Right cardiac atrium (tissue), 5 donors: Measurements from ENCODE around the gene USP21. TPM values are rescaled to one million over a fixed set of nuclear protein-coding genes. Genes with fewer than 3 reads are reported as not detected.

Source experiments
- ATAC-seq, 2 donors: fragments of 200-7000 bp; cut with Tn5 transposase; one replicate each; pipeline versions ENCODE4 v1.8.0 to v1.9.1; 2020; ENCODE audit warnings: moderate library complexity in 2 of 2, mild to moderate bottlenecking in 1 of 2
- DNase-seq, 3 donors: peaks; one replicate each; pipeline ENCODE4 v3.0.0-alpha.2; 2020
- H3K27ac ChIP-seq: one replicate; pipeline ENCODE4 v1.5.1; 2013; ENCODE audit warnings: mild to moderate bottlenecking, low read length, control low read depth, moderate library complexity
- H3K27me3 ChIP-seq: one replicate; pipeline ENCODE4 v1.6.1; 2013; ENCODE audit not compliant: control insufficient read depth, insufficient read depth
- H3K4me1 ChIP-seq: one replicate; pipeline ENCODE4 v1.6.1; 2013; ENCODE audit warnings: low read length; ENCODE audit not compliant: control insufficient read depth, insufficient read depth
- H3K4me3 ChIP-seq: one replicate; pipeline ENCODE4 v1.5.1; 2013; ENCODE audit warnings: low read length, control low read depth
- H3K9me3 ChIP-seq: one replicate; pipeline ENCODE4 v1.6.1; 2013; ENCODE audit warnings: low read length; ENCODE audit not compliant: control insufficient read depth
- WGBS: extraction: QIAGEN DNeasy Blood & Tissue Kit; methylation state at CpG from one replicate; pipeline ENCODE4 v1.1.7; 2013; 5-methylcytosine and 5-hydroxymethylcytosine counted together
- intact Hi-C, 4 donors: fragments of 100-400 bp; cut with DNase I; formaldehyde crosslinking; loops; one replicate each; pipeline versions ENCODE4 v1.11.0 to v1.14.0; 2022 to 2023
- polyA plus RNA-seq: library from polyadenylated mRNA; stranded (reverse); fragments of 200-250 nt; gene quantifications from one replicate; pipeline ENCODE4 v1.2.3, GENCODE V29; 2013
- total RNA-seq, 4 donors: library from RNA; stranded (reverse); fragmentation: NEBNext Ultra II Directional; extraction: Animal tissue kit (Norgen Biotek cat#: 25700); gene quantifications; one replicate each; pipeline ENCODE4 v1.2.1, GENCODE V29; 2021
- donor health status: healthy with polysubstance abuse.
- donor health status: DM: no; HTN: yes; CAD: no.
- donor health status: DM: no; HTN: no; CAD: no.
- donor health status: DM: no; HTN: yes; CAD: no; lungs with severe emphysema.
- donor health status: DM: yes; HTN: yes; CAD: no.

USP21 gene
- total and polyA plus RNA-seq, 5 donors = 14.9 to 25.7 (median 20.2) TPM

DNA sequence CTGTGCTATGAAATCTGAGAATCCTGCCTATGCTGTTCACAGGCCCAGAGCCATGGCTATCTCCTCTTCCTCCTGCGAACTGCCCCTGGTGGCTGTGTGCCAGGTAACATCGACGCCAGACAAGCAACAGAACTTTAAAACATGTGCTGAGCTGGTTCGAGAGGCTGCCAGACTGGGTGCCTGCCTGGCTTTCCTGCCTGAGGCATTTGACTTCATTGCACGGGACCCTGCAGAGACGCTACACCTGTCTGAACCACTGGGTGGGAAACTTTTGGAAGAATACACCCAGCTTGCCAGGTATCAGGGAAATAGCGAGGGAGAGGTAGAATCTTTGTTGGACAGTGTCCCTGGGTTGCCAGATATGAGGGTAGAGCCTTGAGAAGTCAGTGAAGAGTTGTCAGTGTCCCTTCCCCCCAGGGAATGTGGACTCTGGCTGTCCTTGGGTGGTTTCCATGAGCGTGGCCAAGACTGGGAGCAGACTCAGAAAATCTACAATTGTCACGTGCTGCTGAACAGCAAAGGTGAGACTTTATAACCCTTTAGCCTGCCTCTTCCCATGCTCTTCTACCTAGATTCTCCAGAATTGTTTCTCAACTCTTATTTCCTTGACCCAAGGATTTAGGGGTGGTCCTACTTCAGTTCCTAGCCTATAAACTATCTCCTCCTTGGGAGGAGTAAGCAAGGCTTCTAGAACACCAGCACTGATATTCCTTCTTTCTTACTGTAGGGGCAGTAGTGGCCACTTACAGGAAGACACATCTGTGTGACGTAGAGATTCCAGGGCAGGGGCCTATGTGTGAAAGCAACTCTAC lies 40.0 kb upstream of the USP21 start:
- Histone ChIP-seq H3K4me3 (peak overlapping the region; percentile 92), H3K9me3 (no peaks in the 10 kb centered on the region), H3K4me1 (peaks cover 12% of the 10 kb centered on the region), H3K27me3 (no peaks in the 10 kb centered on the region), H3K27ac (peak overlapping the region; percentile 90)
- ATAC-seq = peak; percentile 17 to 46
- intact Hi-C loops = no loop called here
- 33% methylated on average over 10 of the region's 10 CpGs for WGBS
- DNase-seq = peak; percentile 57 to 75 (median 75)

DNA sequence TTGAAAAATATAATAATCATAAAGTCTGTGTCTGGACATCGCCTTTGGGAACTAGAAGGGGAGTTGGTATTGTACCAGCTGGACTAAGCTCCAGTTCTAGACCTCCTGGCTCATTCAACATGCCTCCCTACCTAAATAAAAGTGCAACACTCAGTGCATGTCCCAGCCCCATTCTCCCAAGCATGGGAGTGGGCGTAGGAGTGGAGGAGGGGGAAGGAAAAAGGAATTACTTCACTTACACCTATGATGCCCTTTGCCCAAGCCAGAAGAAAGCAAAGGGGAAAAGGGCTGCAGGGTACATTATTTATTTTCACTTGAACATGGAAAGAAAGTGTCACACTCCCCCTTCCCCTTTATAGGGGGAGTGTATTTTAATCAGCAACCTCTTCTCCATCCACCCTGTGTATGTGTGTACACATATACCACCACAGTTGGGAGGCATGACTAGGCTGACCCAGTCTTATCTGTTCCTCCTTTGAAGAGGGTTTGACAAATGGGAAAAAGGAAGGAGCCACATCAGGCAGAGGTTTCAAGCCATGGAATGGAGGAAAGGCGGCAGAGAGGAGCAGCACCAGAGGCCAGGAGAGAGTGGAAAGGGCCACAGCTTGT lies 38.2 kb upstream of the USP21 start:
- Histone ChIP-seq H3K4me3 (no peak overlapping the region), H3K4me1 (peaks cover 9% of the 10 kb centered on the region), H3K27me3 (no peaks in the 10 kb centered on the region), H3K27ac (no peak overlapping the region), H3K9me3 (no peaks in the 10 kb centered on the region)
- intact Hi-C loops = no loop called here
- DNase-seq = no peak
- 94% methylated on average over 3 of the region's 3 CpGs for WGBS
- ATAC-seq = no peak

DNA sequence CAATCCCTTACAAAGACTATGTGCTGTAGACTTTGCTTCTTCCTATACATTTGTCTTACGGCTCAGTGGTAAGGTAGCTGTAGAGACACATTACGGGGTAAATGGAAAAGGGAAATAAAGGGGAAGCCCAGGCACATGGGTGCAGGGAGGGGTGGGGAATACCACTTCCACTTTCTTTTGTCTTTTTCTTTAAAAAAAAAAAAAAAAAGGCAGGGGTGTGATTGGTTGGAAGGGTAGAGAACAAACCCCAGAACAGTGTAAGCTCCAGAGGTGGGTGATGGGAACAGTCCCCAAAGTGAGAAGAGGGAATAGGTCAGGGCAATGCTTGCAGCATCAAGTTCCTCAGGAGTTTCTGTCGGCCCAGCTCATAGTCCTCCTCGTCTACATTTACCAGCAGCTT lies 37.5 kb upstream of the USP21 start:
- Histone ChIP-seq H3K27ac (no peak overlapping the region), H3K4me1 (peaks cover 8% of the 10 kb centered on the region), H3K9me3 (no peaks in the 10 kb centered on the region), H3K4me3 (no peak overlapping the region), H3K27me3 (no peaks in the 10 kb centered on the region)
- 70% methylated on average over 4 of the region's 4 CpGs for WGBS
- ATAC-seq = no peak
- intact Hi-C loops = no loop called here
- no peak for DNase-seq

DNA sequence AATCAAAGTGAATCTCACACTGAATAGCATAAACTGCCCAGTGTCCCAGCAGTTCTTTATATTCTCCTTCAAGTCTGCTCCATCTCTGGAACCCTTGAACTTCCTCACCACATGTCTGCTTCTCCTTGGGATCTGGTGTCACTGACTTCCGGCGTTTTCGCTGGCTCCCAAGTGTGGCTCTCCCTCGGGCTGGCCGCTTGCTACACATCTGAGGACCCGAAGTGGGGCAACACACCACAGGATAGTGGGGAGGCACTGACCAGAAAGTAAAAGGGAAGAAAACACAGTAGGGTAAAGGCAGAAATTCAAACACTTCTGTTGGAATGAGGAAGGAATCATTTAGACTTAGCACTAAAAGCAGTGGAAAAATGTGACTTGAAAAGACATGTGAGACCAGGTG lies 36.3 kb upstream of the USP21 start:
- intact Hi-C loops = no loop called here
- Histone ChIP-seq H3K27ac (no peak overlapping the region), H3K9me3 (no peaks in the 10 kb centered on the region), H3K4me1 (peaks cover 8% of the 10 kb centered on the region), H3K4me3 (no peak overlapping the region), H3K27me3 (no peaks in the 10 kb centered on the region)
- ATAC-seq (no peak), DNase-seq (no peak)
- 87% methylated on average over 6 of the region's 6 CpGs for WGBS

DNA sequence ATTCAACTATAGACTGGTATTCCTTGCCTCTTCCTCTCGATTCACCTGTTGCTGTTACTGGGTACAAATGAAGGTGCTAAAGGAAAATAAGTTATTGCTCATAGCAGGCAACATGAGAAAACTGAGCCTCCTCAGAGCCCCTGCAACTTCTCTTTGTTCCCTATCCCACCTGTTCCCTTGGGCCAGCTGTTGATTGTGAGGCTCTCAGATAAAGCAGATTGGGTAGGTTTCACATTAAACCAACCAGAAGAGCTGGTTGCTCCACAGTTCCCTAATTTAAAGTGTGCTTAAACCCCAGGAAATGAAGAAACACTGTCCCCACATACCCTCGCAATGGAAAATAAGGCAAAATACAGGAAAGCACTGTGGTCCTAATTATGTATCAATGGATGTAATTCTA lies 31.7 kb upstream of the USP21 start:
- H3K9me3 ChIP-seq = no peaks in the 10 kb centered on the region
- no peaks in the 10 kb centered on the region for H3K4me1 ChIP-seq
- ATAC-seq (no peak), DNase-seq (no peak)
- intact Hi-C loops = no loop called here
- no peak overlapping the region for H3K4me3 ChIP-seq
- WGBS = 84% methylated on average over 2 of the region's 2 CpGs
- no peaks in the 10 kb centered on the region for H3K27me3 ChIP-seq
- no peak overlapping the region for H3K27ac ChIP-seq

DNA sequence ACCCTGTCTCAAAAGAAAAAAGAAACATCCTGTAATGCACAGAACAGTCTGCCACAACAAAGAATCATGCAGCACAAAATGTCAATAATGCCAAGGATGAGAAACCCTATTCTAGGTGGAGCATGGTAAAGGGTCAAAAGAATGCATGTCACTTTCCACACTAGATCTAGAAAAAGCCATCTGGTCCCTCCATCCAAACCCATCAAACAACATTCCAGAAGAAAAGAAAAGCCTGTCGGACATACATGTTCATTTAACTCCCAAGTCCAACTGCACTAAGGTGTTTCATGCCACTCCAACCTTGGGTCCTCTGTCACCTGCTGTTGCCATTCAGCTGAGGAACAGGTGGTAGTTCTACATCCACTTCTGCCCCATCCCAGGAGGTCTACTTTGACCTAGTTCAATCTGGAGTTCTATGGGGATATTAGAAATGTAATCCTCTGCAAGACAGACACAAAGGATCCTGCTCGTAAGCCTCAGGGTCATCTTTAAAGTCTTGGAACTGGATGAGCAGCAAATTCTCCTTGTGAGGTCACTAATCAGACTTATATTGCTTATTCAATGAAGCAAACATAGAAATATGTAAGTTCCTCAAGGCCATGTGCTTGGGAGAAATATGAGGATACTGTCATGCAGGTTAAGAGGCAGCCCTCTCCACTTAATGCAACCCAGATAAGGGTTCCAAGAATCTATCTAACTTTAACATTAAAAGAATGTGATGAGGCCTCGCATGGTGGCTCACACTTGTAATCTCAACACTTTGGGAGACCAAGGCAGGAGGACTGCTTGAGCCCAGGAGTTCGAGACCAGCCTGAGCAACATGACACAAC lies 30.5 kb upstream of the USP21 start:
- DNase-seq (no peak), ATAC-seq (no peak)
- intact Hi-C loops = no loop called here
- no peaks in the 10 kb centered on the region for H3K4me1 ChIP-seq
- H3K4me3 ChIP-seq = no peak overlapping the region
- no peak overlapping the region for H3K27ac ChIP-seq
- 86% methylated on average over 4 of the region's 4 CpGs for WGBS
- H3K27me3 ChIP-seq = no peaks in the 10 kb centered on the region
- no peaks in the 10 kb centered on the region for H3K9me3 ChIP-seq

DNA sequence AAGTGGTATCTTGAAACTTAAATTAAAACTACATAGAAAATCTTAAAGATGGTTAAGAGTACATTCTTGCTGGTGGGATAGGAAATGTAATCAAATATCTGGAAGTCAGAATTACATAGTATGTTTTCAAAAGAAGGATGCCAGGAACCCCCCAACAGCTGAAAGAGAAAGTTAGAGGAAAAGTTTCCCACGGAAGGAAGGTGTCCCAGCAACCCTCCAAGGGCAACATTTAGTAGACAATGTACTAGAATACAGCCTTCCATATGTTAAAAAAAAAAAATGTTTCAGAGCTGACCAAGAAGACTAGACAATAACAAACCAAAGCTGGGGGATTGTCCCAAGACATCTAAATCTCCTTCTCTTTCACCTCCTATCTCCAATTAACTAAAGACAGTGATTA lies 29.0 kb upstream of the USP21 start:
- H3K4me1 ChIP-seq = no peaks in the 10 kb centered on the region
- no peak overlapping the region for H3K27ac ChIP-seq
- no peaks in the 10 kb centered on the region for H3K9me3 ChIP-seq
- 35% methylated on average over 1 of the region's 1 CpG for WGBS
- DNase-seq (no peak), ATAC-seq (no peak)
- no peak overlapping the region for H3K4me3 ChIP-seq
- no peaks in the 10 kb centered on the region for H3K27me3 ChIP-seq
- intact Hi-C loops = loop anchor here in 3 of 4 donors (10.0 kb wide), 3 partner anchors 55 to 135 kb away; partner anchors contain the start of gene USF1 (in 1 of the 3)

DNA sequence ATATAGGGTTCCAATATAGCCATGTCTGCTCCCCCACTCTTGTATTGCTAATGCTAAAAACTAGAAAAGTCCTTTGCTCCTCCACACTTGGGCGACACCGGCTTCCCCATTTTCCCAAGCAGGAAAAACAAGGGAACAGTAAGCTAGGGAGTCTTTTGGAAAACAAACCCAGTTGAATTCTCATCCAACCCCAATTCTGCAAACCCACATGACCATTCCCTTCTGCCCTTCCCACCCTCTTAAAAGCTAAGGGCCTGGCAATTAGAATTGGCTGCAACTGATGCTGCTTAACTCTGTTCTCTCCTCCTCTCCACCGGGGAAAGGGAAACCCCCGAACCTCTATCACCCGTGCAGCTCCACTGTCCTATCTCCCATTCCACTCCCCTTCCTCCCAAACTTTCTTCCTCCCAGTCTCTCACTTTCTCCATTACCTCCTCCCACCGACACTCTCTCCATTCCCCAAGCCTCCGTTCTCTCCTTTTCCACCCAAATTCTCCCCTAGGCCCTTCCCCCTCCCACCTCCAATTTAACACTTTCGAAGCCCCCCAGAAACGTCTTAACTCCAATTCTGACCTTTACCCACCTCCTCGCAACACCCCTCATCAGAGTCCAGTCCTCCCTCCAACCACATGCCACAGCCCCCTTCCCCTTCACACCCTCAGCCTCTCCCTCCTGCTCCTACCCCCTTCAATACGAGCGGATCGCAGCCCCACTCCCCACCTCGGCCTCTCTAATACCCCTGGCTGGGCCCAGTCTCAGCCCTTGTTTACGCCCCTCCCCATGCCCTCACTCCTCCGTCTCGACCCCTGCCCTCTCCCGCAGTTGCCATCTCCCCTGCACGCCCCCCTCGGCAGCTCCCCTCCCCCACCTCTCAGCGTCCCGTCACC lies 27.5 kb upstream of the USP21 start:
- Histone ChIP-seq H3K27me3 (no peaks in the 10 kb centered on the region), H3K4me3 (peak overlapping the region; percentile 86), H3K4me1 (no peaks in the 10 kb centered on the region), H3K27ac (peak overlapping the region; percentile 98), H3K9me3 (no peaks in the 10 kb centered on the region)
- intact Hi-C loops = loop anchor here in 3 of 4 donors (10.0 kb wide), 3 partner anchors 57 to 137 kb away; partner anchors contain the start of gene USF1 (in 1 of the 3)
- WGBS = 2% methylated on average over 22 of the region's 22 CpGs
- ATAC-seq (peak; percentile 20 to 24), DNase-seq (no peak)

DNA sequence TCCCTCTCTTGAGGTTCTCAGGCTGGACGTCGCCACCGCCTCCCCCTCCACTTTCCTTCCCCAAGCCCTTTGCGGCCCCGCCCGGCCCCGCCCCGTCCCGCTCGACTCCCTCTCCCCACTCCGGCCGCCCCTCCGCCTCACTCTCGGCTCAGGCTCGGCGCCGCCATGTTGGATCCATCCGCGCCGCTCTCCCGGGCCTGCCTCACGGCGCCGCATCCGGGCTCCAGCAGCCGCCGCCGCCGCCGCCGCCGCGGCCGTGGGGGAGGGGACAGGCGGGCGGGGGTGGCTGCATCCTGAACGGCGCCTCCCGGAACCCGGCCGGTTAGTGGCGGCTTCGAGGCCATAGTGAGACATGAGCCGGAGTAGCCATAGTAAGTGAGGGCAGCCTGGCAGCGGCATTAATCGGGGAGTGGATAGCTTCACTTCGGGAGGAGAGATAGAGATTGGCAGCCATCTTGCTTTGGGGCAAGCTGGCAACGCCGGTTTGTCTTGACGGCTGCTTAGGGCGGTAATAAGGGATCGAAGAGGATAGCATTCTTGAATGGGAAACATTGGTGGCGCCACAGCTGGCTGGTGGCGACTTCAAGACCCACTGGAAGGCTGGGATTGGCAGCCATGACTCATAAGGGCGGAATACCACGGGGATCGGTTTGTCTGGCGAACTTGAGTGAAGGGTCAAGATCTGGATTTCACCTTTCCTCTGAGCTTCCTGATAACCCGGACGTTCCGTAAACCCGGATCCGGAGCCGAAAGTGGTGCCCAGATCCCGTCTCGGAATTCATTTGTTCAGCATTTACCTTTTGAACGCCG lies 26.7 kb upstream of the USP21 start, which contains the start of gene DEDD:
Gene DEDD, minus strand, starts transcription at position 258 of the 810 bp plus-strand sequence. CDS start 8,205 bp downstream, outside the sequence.
- no peaks in the 10 kb centered on the region for H3K4me1 ChIP-seq
- peak within 1 kb of the TSS; percentile 86 for H3K4me3 ChIP-seq
- peak; percentile 95 to 96 for ATAC-seq
- H3K27ac ChIP-seq = peak within 1 kb of the TSS; percentile 98
- H3K9me3 ChIP-seq = no peaks in the 10 kb centered on the region
- no peaks in the 10 kb centered on the region for H3K27me3 ChIP-seq
- intact Hi-C loops = loop anchor here in 3 of 4 donors (10.0 kb wide), 3 partner anchors 58 to 138 kb away; partner anchors contain the start of gene USF1 (in 1 of the 3)
- WGBS = under 1% methylated on average over 68 of the region's 68 CpGs
- DNase-seq = peak; percentile 95 to 98 (median 96)
